ENCODE data around the gene PFKFB3.

PFKFB3 gene

GRCh38 chr10:6267941-6268340 lies 65.2 kb downstream of the PFKFB3 start:
- Histone ChIP-seq H3K27ac (no peak overlapping the region), H3K9me3 (no peaks in the 10 kb centered on the region), H3K4me1 (peaks cover 0 to 4% (median 0%) of the 10 kb centered on the region in 4 donors), H3K36me3 (no peaks in the 10 kb centered on the region), H3K4me3 (no peak overlapping the region), H3K27me3 (no peaks in the 10 kb centered on the region)
- intact Hi-C loops (cut with DNase I; ENCODE audit: low total_unique reads) = no loop called here
- DNase-seq = no peak
- TF ChIP-seq CTCF (IDR thresholded peaks at IDR 0.05) = no peak

- intact Hi-C loops (cut with DNase I; ENCODE audit: low total_unique reads) = no loop called here
- Histone ChIP-seq H3K27ac (no peak overlapping the region), H3K9me3 (no peaks in the 10 kb centered on the region), H3K36me3 (no peaks in the 10 kb centered on the region), H3K4me3 (no peak overlapping the region), H3K4me1 (peaks cover 0 to 19% (median 6%) of the 10 kb centered on the region in 4 donors), H3K27me3 (no peaks in the 10 kb centered on the region)
- TF ChIP-seq CTCF (IDR thresholded peaks at IDR 0.05) = no peak
- DNase-seq = no peak
Measured at GRCh38 chr10:6269432-6269831, 66.7 kb downstream of the PFKFB3 start.

GRCh38 chr10:6269953-6270867 lies 67.5 kb downstream of the PFKFB3 start:
- Histone ChIP-seq H3K9me3 (no peaks in the 10 kb centered on the region), H3K4me3 (no peak overlapping the region), H3K27ac (no peak overlapping the region), H3K36me3 (no peaks in the 10 kb centered on the region), H3K4me1 (peaks cover 0 to 27% (median 12%) of the 10 kb centered on the region in 4 donors), H3K27me3 (no peaks in the 10 kb centered on the region)
- no peak for DNase-seq
- no peak for TF ChIP-seq CTCF (IDR thresholded peaks at IDR 0.05)
- intact Hi-C loops (cut with DNase I; ENCODE audit: low total_unique reads) = no loop called here

- Histone ChIP-seq H3K27me3 (no peaks in the 10 kb centered on the region), H3K27ac (no peak overlapping the region), H3K9me3 (no peaks in the 10 kb centered on the region), H3K4me3 (no peak overlapping the region), H3K36me3 (no peaks in the 10 kb centered on the region), H3K4me1 (peaks cover 0 to 35% (median 15%) of the 10 kb centered on the region in 4 donors)
- no peak for TF ChIP-seq CTCF (IDR thresholded peaks at IDR 0.05)
- no peak for DNase-seq
- intact Hi-C loops (cut with DNase I; ENCODE audit: low total_unique reads) = no loop called here
Measured at GRCh38 chr10:6270951-6271350, 68.2 kb downstream of the PFKFB3 start.

GRCh38 chr10:6271663-6272062 lies 68.9 kb downstream of the PFKFB3 start:
- H3K4me3 ChIP-seq = no peak overlapping the region
- H3K27ac ChIP-seq = no peak overlapping the region
- DNase-seq = no peak
- TF ChIP-seq CTCF (IDR thresholded peaks at IDR 0.05) = no peak
- no peaks in the 10 kb centered on the region for H3K27me3 ChIP-seq
- H3K36me3 ChIP-seq = no peaks in the 10 kb centered on the region
- peaks cover 0 to 36% (median 15%) of the 10 kb centered on the region in 4 donors for H3K4me1 ChIP-seq
- intact Hi-C loops (cut with DNase I; ENCODE audit: low total_unique reads) = no loop called here
- no peaks in the 10 kb centered on the region for H3K9me3 ChIP-seq

All from tibial artery (tissue), 4 donors.